HepG2 (cell line): ENCODE data around the gene CISTR. TPM values are rescaled to one million over a fixed set of nuclear protein-coding genes. Genes with fewer than 3 reads are reported as not detected.

Experiments used
- ATAC-seq: fragments of 200-7000 bp; cut with Tn5 transposase; 3 replicates; pipeline ENCODE4 v1.9.1; 2020; ENCODE audit warnings: mild to moderate bottlenecking, moderate library complexity
- BruUV-seq: library from RNA; stranded (reverse); fragments of 400-500 nt; replicated peaks from 2 replicates; lab custom pipeline; 2021; lab: Mats Ljungman, UMichigan
- CTCF ChIA-PET: fragments of 300-600 bp; formaldehyde crosslinking; extraction: SDS; loops from one replicate; lab custom pipeline; 2021; ENCODE audit warnings: low total read pairs, inconsistent platforms, low intra/inter-chr PET ratio; lab: Yijun Ruan, JAX
- POLR2A ChIA-PET: fragments of 350-600 bp; sonication (Branson Sonifier 250); formaldehyde crosslinking; loops from one replicate; lab custom pipeline; 2020; ENCODE audit warnings: antibody characterized with exemption, inconsistent platforms; lab: Yijun Ruan, JAX
- DNase-seq: peaks from one replicate; pipeline ENCODE4 v3.0.0-alpha.2; 2015; ENCODE audit warnings: low spot score
- FAIRE-seq: peaks from 3 replicates; lab custom pipeline; 2011; peaks lifted over from hg19 to GRCh38; lab: Jason Lieb, UNC
- H2AFZ ChIP-seq: one replicate; pipeline ENCODE4 v1.6.1; 2011; ENCODE audit warnings: low read length, inconsistent platforms
- H3K27ac ChIP-seq: fragments of 300-600 bp; 3 replicates; pipeline ENCODE4 v1.8.0; 2011; ENCODE audit warnings: mixed run types, mild to moderate bottlenecking, mixed read lengths, low read length, inconsistent platforms; ENCODE audit not compliant: insufficient read depth; ENCODE audit errors: extremely low read length
- H3K27me3 ChIP-seq, 2 experiments: fragments of 200-600 bp in 1 of 2; 2 replicates in 1 of 2; 3 replicates in 1 of 2; pipeline versions ENCODE4 v1.6.0 to v1.8.0; 2011; ENCODE audit warnings: low read length in 2 of 2, mild to moderate bottlenecking in 2 of 2, moderate library complexity in 2 of 2, inconsistent platforms in 1 of 2; ENCODE audit not compliant: insufficient read depth in 2 of 2, control insufficient read depth in 1 of 2
- H3K36me3 ChIP-seq, 2 experiments: fragments of 200-600 bp in 1 of 2; replicated peaks in 1 of 2; 2 replicates in 1 of 2; 3 replicates in 1 of 2; pipeline versions ENCODE4 v1.5.1 to v1.8.0; 2011; ENCODE audit warnings: low read length in 2 of 2, inconsistent platforms in 1 of 2; ENCODE audit not compliant: insufficient read depth in 2 of 2, control insufficient read depth in 1 of 2
- H3K4me1 ChIP-seq: 2 replicates; pipeline ENCODE4 v1.5.1; 2012; ENCODE audit warnings: low read length, inconsistent platforms; ENCODE audit not compliant: insufficient read depth
- H3K4me2 ChIP-seq: 2 replicates; pipeline ENCODE4 v1.6.0; 2011; ENCODE audit warnings: low read depth, low read length, inconsistent platforms
- H3K4me3 ChIP-seq, 3 experiments: fragments of 200-600 bp in 1 of 3; sonication (generic), shearing (Covaris generic) in 1 of 3; replicated peaks in 1 of 3; 2 replicates each; pipeline ENCODE4 v1.5.1; 2011 to 2016; ENCODE audit warnings: low read length in 3 of 3, inconsistent platforms in 2 of 3, low read depth in 2 of 3, mild to moderate bottlenecking in 2 of 3, control low read depth in 1 of 3, mixed read lengths in 1 of 3; ENCODE audit not compliant: insufficient read depth in 1 of 3
- H3K79me2 ChIP-seq: one replicate; pipeline ENCODE4 v1.6.1; 2011; ENCODE audit warnings: low read length, inconsistent platforms; ENCODE audit not compliant: insufficient read depth
- H3K9ac ChIP-seq: 2 replicates; pipeline ENCODE4 v1.6.0; 2011; ENCODE audit warnings: mild to moderate bottlenecking, low read depth, low read length, inconsistent platforms; ENCODE audit not compliant: insufficient read depth
- H3K9me3 ChIP-seq: 2 replicates; pipeline ENCODE4 v1.5.1; 2012; ENCODE audit warnings: mild to moderate bottlenecking, low read length
- H4K20me1 ChIP-seq: 2 replicates; pipeline ENCODE4 v1.6.0; 2011; ENCODE audit warnings: inconsistent platforms, mild to moderate bottlenecking, low read length, moderate library complexity; ENCODE audit not compliant: insufficient read depth
- CEBPZ ChIP-seq: IDR thresholded peaks from 2 replicates; pipeline ENCODE4 v1.6.1; 2012; ENCODE audit warnings: low read length, improper control_type of control experiment
- ELK4 ChIP-seq: sonication (generic); formaldehyde crosslinking; IDR thresholded peaks from 2 replicates; pipeline ENCODE4 v1.9.0; 2021; ENCODE audit warnings: missing genetic modification reagents, borderline replicate concordance
- KLF13 ChIP-seq: sonication (generic); formaldehyde crosslinking; IDR thresholded peaks from 2 replicates; pipeline ENCODE4 v1.4.0; 2020; ENCODE audit warnings: mild to moderate bottlenecking, missing genetic modification reagents
- PBX2 ChIP-seq: IDR thresholded peaks from 2 replicates; pipeline ENCODE4 v1.6.1; 2016; ENCODE audit warnings: control low read depth
- ZBTB2 ChIP-seq: sonication (generic); formaldehyde crosslinking; IDR thresholded peaks from 2 replicates; pipeline ENCODE4 v1.8.0; 2022; ENCODE audit warnings: low read depth, missing genetic modification reagents
- ZBTB39 ChIP-seq: sonication (generic); formaldehyde crosslinking; IDR thresholded peaks from 2 replicates; pipeline ENCODE4 v1.5.0; 2020; ENCODE audit warnings: missing genetic modification reagents
- ZNF142 ChIP-seq: sonication (generic); formaldehyde crosslinking; IDR thresholded peaks from 2 replicates; pipeline ENCODE4 v1.4.0; 2020; ENCODE audit warnings: missing genetic modification reagents
- ZNF670 ChIP-seq: sonication (generic); formaldehyde crosslinking; IDR thresholded peaks from 2 replicates; pipeline ENCODE4 v1.8.0; 2022; ENCODE audit warnings: mild to moderate bottlenecking, missing genetic modification reagents, borderline replicate concordance
- WGBS: methylation state at CpG from one replicate; pipeline ENCODE4 v1.1.6; 2017; ENCODE audit warnings: low lambda C conversion rate; 5-methylcytosine and 5-hydroxymethylcytosine counted together
- in situ Hi-C: cut with HindIII; loops from 2 replicates; pipeline ENCODE4 v1.10.0; 2017; ENCODE audit warnings: low pct_unique_long_range_greater_than_20kb; ENCODE audit not compliant: extremely low pct_ligation_motif_present
- intact Hi-C: fragments of 100-400 bp; cut with micrococcal nuclease; formaldehyde crosslinking; loops from one replicate; pipeline ENCODE4 v1.10.0; 2022; ENCODE audit not compliant: unreplicated experiment
- polyA plus RNA-seq, 8 experiments: library from polyadenylated mRNA; depleted of rRNA in 3 of 8; stranded (reverse) in 7 of 8; unstranded in 1 of 8; fragments of >200 nt; fragmentation: Illumina TruSeq in 4 of 8; extraction: Trizol in 4 of 8; gene quantifications; 2 replicates each; pipeline versions ENCODE4 v1.2.1 to v1.2.3, GENCODE V29; 2011 to 2016; ENCODE audit warnings: low read depth in 4 of 8, missing spikeins in 1 of 8, mixed read lengths in 1 of 8; ENCODE audit not compliant: insufficient read depth in 1 of 8
- total RNA-seq, 5 experiments: library from RNA; depleted of rRNA; stranded (reverse); fragments of >200 nt; fragmentation: Illumina TruSeq; extraction: Trizol; gene quantifications; 2 replicates each; pipeline ENCODE4 v1.2.3, GENCODE V29; 2016; ENCODE audit warnings: low read depth in 1 of 5

Gene CISTR
- total and polyA plus RNA-seq, 2 of the 13 experiments (the other 11 are each of a cell fraction or from before 2014, with no cell fraction given), result not detected

- 62% methylated on average over 1 of the region's 1 CpG for WGBS
- TF ChIP-seq KLF13 (CRISPR knock-in tag) (no peak), CEBPZ (no peak), PBX2 (no peak), ZBTB2 (CRISPR knock-in tag) (no peak), ZNF670 (CRISPR knock-in tag) (no peak), ZBTB39 (CRISPR knock-in tag) (no peak), ZNF142 (CRISPR knock-in tag) (no peak), ELK4 (CRISPR knock-in tag) (no peak)
These were observed 30.8 kb downstream of the CISTR start for GRCh38 chr12:53720946-53721345.

More at GRCh38 chr12:53720946-53721345, 30.8 kb downstream of the CISTR start:
- no peaks in the 10 kb centered on the region for H3K9me3 ChIP-seq
- H3K4me3 ChIP-seq, result no peak overlapping the region
- no peak overlapping the region for H3K27ac ChIP-seq
- no peak overlapping the region for H3K9ac ChIP-seq
- intact Hi-C loops (no loop called here), in situ Hi-C loops (no loop called here)
- FAIRE-seq (no peak), DNase-seq (no peak), ATAC-seq (no peak)
- no peaks in the 10 kb centered on the region for H4K20me1 ChIP-seq
- H3K27me3 ChIP-seq, result no peaks in the 10 kb centered on the region
- H3K79me2 ChIP-seq, result no peaks in the 10 kb centered on the region
- CTCF ChIA-PET, result no interaction called here
- POLR2A ChIA-PET, result no interaction called here
- H3K4me1 ChIP-seq, result peaks cover 3% of the 10 kb centered on the region
- H3K4me2 ChIP-seq, result no peak overlapping the region
- H2AFZ ChIP-seq, result no peak overlapping the region
- BruUV-seq, result no TSS peak
- H3K36me3 ChIP-seq, result peaks cover 0 to 5% of the 10 kb centered on the region in 2 experiments; a peak in 2 of 5 replicates
